GM18502 (cell line): ENCODE results near the gene DLGAP1.

Experiments used
- ATAC-seq: cut with Tn5 transposase; IDR thresholded peaks from one replicate; pipeline ENCODE4 v1.9.1; 2021; ENCODE audit warnings: mild to moderate bottlenecking; ENCODE audit not compliant: unreplicated experiment, poor library complexity

DLGAP1 gene

GRCh38 chr18:3851159-3851558 lies 603.9 kb downstream of the DLGAP1 start:
- ATAC-seq: no peak

GRCh38 chr18:3848316-3848715 lies 606.8 kb downstream of the DLGAP1 start:
- no peak for ATAC-seq

GRCh38 chr18:3845161-3845560 lies 609.9 kb downstream of the DLGAP1 start:
- no peak for ATAC-seq

- no peak for ATAC-seq
These were observed 612.3 kb downstream of the DLGAP1 start for GRCh38 chr18:3842844-3843243.

- ATAC-seq: no peak
These were observed 614.3 kb downstream of the DLGAP1 start for GRCh38 chr18:3840766-3841165.

GRCh38 chr18:3839581-3839981 lies 615.5 kb downstream of the DLGAP1 start:
- no peak for ATAC-seq

- ATAC-seq: no peak
These were observed 618.4 kb downstream of the DLGAP1 start for GRCh38 chr18:3836483-3837335.

GRCh38 chr18:3832025-3832638 lies 623.0 kb downstream of the DLGAP1 start:
- no peak for ATAC-seq

GRCh38 chr18:3830604-3831003 lies 624.5 kb downstream of the DLGAP1 start:
- ATAC-seq: no peak

- ATAC-seq: no peak
These were observed 627.8 kb downstream of the DLGAP1 start for GRCh38 chr18:3827236-3827845.

GRCh38 chr18:3826021-3826420 lies 629.1 kb downstream of the DLGAP1 start:
- ATAC-seq: no peak

- no peak for ATAC-seq
These were observed 631.0 kb downstream of the DLGAP1 start for GRCh38 chr18:3824101-3824500.

- ATAC-seq: no peak
These were observed 632.0 kb downstream of the DLGAP1 start for GRCh38 chr18:3823073-3823472.

GRCh38 chr18:3821524-3821923 lies 633.6 kb downstream of the DLGAP1 start:
- ATAC-seq: no peak

- no peak for ATAC-seq
These were observed 635.1 kb downstream of the DLGAP1 start for GRCh38 chr18:3819961-3820360.

GRCh38 chr18:3816610-3817363 lies 638.3 kb downstream of the DLGAP1 start:
- no peak for ATAC-seq

- no peak for ATAC-seq
These were observed 639.1 kb downstream of the DLGAP1 start for GRCh38 chr18:3815991-3816390.

- ATAC-seq: no peak
These were observed 640.3 kb downstream of the DLGAP1 start for GRCh38 chr18:3814816-3815215.

GRCh38 chr18:3810296-3810695 lies 644.8 kb downstream of the DLGAP1 start:
- no peak for ATAC-seq

- no peak for ATAC-seq
These were observed 645.9 kb downstream of the DLGAP1 start for GRCh38 chr18:3808985-3809780.
